ENCODE measurements around the gene ADGRG6. TPM values are rescaled to one million over a fixed set of nuclear protein-coding genes. Genes with fewer than 3 reads are reported as not detected.

Gene ADGRG6
- total and polyA plus RNA-seq, 10 of the 15 experiments (the other 5 are each of a cell fraction or from before 2014, with no cell fraction given): 0.01 to 0.24 (median 0.13) TPM; not detected in 7

- TF ChIP-seq SKIL (IDR thresholded peaks at IDR 0.05; ENCODE audit: low read depth, poor library complexity, severe bottlenecking) (no peak), DPF2 (IDR thresholded peaks at IDR 0.05) (no peak)
Observed at GRCh38 chr6:142290851-142291250, 11.0 kb upstream of the ADGRG6 start (continued).

GRCh38 chr6:142291512-142291911 is 10.3 kb upstream of the ADGRG6 start:
- no peaks in the 10 kb centered on the region for H3K36me3 ChIP-seq (ENCODE audit: control insufficient read depth in 2 of 2, insufficient read depth in 2 of 2, low read length in 1 of 2)
- H3K9ac ChIP-seq (ENCODE audit: control insufficient read depth, insufficient read depth, low read length): no peak overlapping the region
- no peak overlapping the region for H3K4me3 ChIP-seq
- CTCF ChIA-PET: interaction anchor here (1.5 kb wide), 1 partner anchor 18 kb away, joined by 5 read pairs; no protein-coding TSS in a partner anchor
- POLR2A ChIA-PET: no interaction called here
- in situ Hi-C loops (cut with MboI): no loop called here
- 32% methylated on average over 3 of the region's 3 CpGs for WGBS (ENCODE audit: insufficient coverage, insufficient replicate concordance, low lambda C conversion rate, missing lambda C conversion rate)
- DNase-seq (ENCODE audit: low read depth, low spot score) (no peak), ATAC-seq (no peak), FAIRE-seq (no peak)
- TF ChIP-seq IRF3 (IDR thresholded peaks at IDR 0.05) (no peak), TAF1 (IDR thresholded peaks at IDR 0.05; ENCODE audit: borderline replicate concordance, low read depth, low read length) (no peak), E2F8 (IDR thresholded peaks at IDR 0.05; ENCODE audit: low read depth, partially characterized antibody) (no peak), ELK1 (IDR thresholded peaks at IDR 0.05; ENCODE audit: low read depth, low read length) (no peak), USF1 (IDR thresholded peaks at IDR 0.05; ENCODE audit: borderline replicate concordance, extremely low read length, insufficient read depth, low read depth, low read length) (no peak), SMC3 (IDR thresholded peaks at IDR 0.05; ENCODE audit: borderline replicate concordance, low read length) (no peak), NFYB (IDR thresholded peaks at IDR 0.05; ENCODE audit: insufficient read depth, low read depth, low read length) (no peak)
- SMC1A ChIA-PET (ENCODE audit: uncharacterized antibody, unreplicated experiment): interaction anchor here (1.0 kb wide), 1 partner anchor 11 kb away, joined by 4 read pairs; no protein-coding TSS in a partner anchor
- intact Hi-C loops (cut with micrococcal nuclease; ENCODE audit: unreplicated experiment): no loop called here
- no peaks in the 10 kb centered on the region for H3K27me3 ChIP-seq (replicated peaks in 1 of 2; ENCODE audit: control insufficient read depth in 2 of 2, insufficient read depth in 2 of 2, low read length in 1 of 2)
- no peaks in the 10 kb centered on the region for H4K20me1 ChIP-seq (ENCODE audit: control insufficient read depth, insufficient read depth)
- no peak overlapping the region for H2AFZ ChIP-seq (ENCODE audit: control insufficient read depth, low read depth, low read length)
- no peaks in the 10 kb centered on the region for H3K79me2 ChIP-seq (ENCODE audit: control insufficient read depth, insufficient read depth, low read length)
- RAD21 ChIA-PET (ENCODE audit: unreplicated experiment): no interaction called here
- H3K4me2 ChIP-seq (ENCODE audit: control insufficient read depth, insufficient read depth): no peak overlapping the region
- no peak overlapping the region for H3K27ac ChIP-seq (ENCODE audit: control insufficient read depth, insufficient read depth)
- BruUV-seq (replicated peaks): no TSS peak
- no peaks in the 10 kb centered on the region for H3K9me3 ChIP-seq (replicated peaks; ENCODE audit: control insufficient read depth, insufficient read depth, low read length)
- H3K4me1 ChIP-seq (ENCODE audit: control insufficient read depth, insufficient read depth, low read length): no peaks in the 10 kb centered on the region
